GM23248 (cell line): Measurements from ENCODE around the gene ADAMTS15.

Experiments used
- EZH2 ChIP-seq: fragments of 200-600 bp; sonication (generic); IDR thresholded peaks from 2 replicates; pipeline ENCODE4 v1.6.1; 2018; ENCODE audit warnings: antibody characterized with exemption, mild to moderate bottlenecking; ENCODE audit not compliant: insufficient read depth, poor library complexity, severe bottlenecking
- EZH2phosphoT487 ChIP-seq: fragments of 200-600 bp; sonication (generic); IDR thresholded peaks from 2 replicates; pipeline ENCODE4 v1.6.1; 2018; ENCODE audit warnings: antibody characterized with exemption, moderate library complexity, mild to moderate bottlenecking, low read depth; ENCODE audit not compliant: insufficient read depth

- TF ChIP-seq EZH2 = no peak
- TF ChIP-seq EZH2phosphoT487 = no peak
These were observed 37.5 kb downstream of the ADAMTS15 start for GRCh38 chr11:130485983-130486382.
